GM10248 (cell line): ENCODE data around the gene MAMLD1.

Experiments used
- CTCF ChIA-PET: fragments of 300-600 bp; sonication (Branson Sonifier 250); formaldehyde crosslinking; extraction: SDS; loops from one replicate; lab custom pipeline; 2021; ENCODE audit warnings: antibody characterized with exemption; lab: Yijun Ruan, JAX
- POLR2A ChIA-PET: fragments of 350-650 bp; sonication (Branson Sonifier 250); formaldehyde crosslinking; extraction: SDS; loops from one replicate; lab custom pipeline; 2020; ENCODE audit warnings: antibody characterized with exemption; lab: Yijun Ruan, JAX
- DNase-seq: peaks from one replicate; pipeline ENCODE4 v3.0.0; 2012; ENCODE audit errors: extremely low spot score
- CTCF ChIP-seq: IDR thresholded peaks from 2 replicates; pipeline ENCODE4 v1.5.1; 2012; ENCODE audit warnings: mild to moderate bottlenecking, low read depth; ENCODE audit errors: extremely low read depth, missing control alignments, control extremely low read depth

Gene MAMLD1

GRCh38 chrX:150509703-150510102 lies 146.6 kb downstream of the MAMLD1 start:
- ChIA-PET CTCF (no interaction called here), POLR2A (no interaction called here)
- TF ChIP-seq CTCF, result no peak
- DNase-seq, result no peak

- POLR2A ChIA-PET, result no interaction called here
- CTCF ChIA-PET, result interaction anchor here (1.2 to 2.8 kb wide), 2 partner anchors 12 to 29 kb away, joined by 3 to 8 read pairs; no protein-coding TSS in a partner anchor
- no peak for TF ChIP-seq CTCF
- no peak for DNase-seq
Measured at GRCh38 chrX:150512461-150512901, 149.4 kb downstream of the MAMLD1 start.

GRCh38 chrX:150513544-150513943 lies 150.4 kb downstream of the MAMLD1 start:
- ChIA-PET CTCF (interaction anchor here (1.2 to 2.8 kb wide), 2 partner anchors 13 to 30 kb away, joined by 3 to 8 read pairs; no protein-coding TSS in a partner anchor), POLR2A (no interaction called here)
- no peak for TF ChIP-seq CTCF
- DNase-seq, result no peak

- DNase-seq, result no peak
- CTCF ChIA-PET, result no interaction called here
- POLR2A ChIA-PET, result no interaction called here
- TF ChIP-seq CTCF, result no peak
Measured at GRCh38 chrX:150514462-150514861, 151.3 kb downstream of the MAMLD1 start.

GRCh38 chrX:150515801-150516200 lies 152.7 kb downstream of the MAMLD1 start:
- ChIA-PET CTCF (no interaction called here), POLR2A (no interaction called here)
- DNase-seq, result no peak
- no peak for TF ChIP-seq CTCF

- ChIA-PET CTCF (no interaction called here), POLR2A (no interaction called here)
- no peak for DNase-seq
- TF ChIP-seq CTCF, result no peak
Measured at GRCh38 chrX:150517303-150517910, 154.3 kb downstream of the MAMLD1 start.
